B cell (primary cell): Measurements from ENCODE around the gene PLSCR5. TPM values are rescaled to one million over a fixed set of nuclear protein-coding genes. Genes with fewer than 3 reads are reported as not detected.
A peak's percentile ranks its signal among the peaks of the same experiment; 100 is the strongest.

ENCODE experiments used
- ATAC-seq: fragments of 200-7000 bp; cut with Tn5 transposase; one replicate; pipeline ENCODE4 v1.10.0; 2021; ENCODE audit warnings: low read depth, mild to moderate bottlenecking, moderate number of reproducible peaks, moderate library complexity
- CTCF ChIA-PET: fragments of 350-600 bp; sonication (Branson Sonifier 250); formaldehyde crosslinking; loops from one replicate; lab custom pipeline; 2021; ENCODE audit warnings: antibody characterized with exemption, inconsistent platforms; lab: Charles Lee
- POLR2A ChIA-PET: fragments of 350-600 bp; sonication (Branson Sonifier 250); formaldehyde crosslinking; loops from one replicate; lab custom pipeline; 2021; ENCODE audit warnings: antibody characterized with exemption; lab: Charles Lee
- DNase-seq: peaks from one replicate; pipeline ENCODE4 v3.0.0; 2013
- H2AFZ ChIP-seq: 2 replicates; pipeline ENCODE4 v1.6.1; 2012; ENCODE audit warnings: mild to moderate bottlenecking, low read depth, low read length; ENCODE audit not compliant: insufficient read depth, poor library complexity, severe bottlenecking
- H3K27ac ChIP-seq, 2 donors: 1 replicate in 1 of 2; 2 replicates in 1 of 2; pipeline ENCODE4 v1.5.1; 2012 to 2013; ENCODE audit warnings: low read length in 2 of 2, mild to moderate bottlenecking in 2 of 2, moderate library complexity in 1 of 2
- H3K27me3 ChIP-seq, 4 experiments: fragments of 200-600 bp in 1 of 4; sonication (generic) in 1 of 4; replicated peaks in 1 of 4; 1 replicate in 2 of 4; 2 replicates in 2 of 4; pipeline versions ENCODE4 v1.6.1 to v1.7.0; 2013 to 2016; ENCODE audit warnings: low read length in 3 of 4, mild to moderate bottlenecking in 2 of 4, mixed read lengths in 1 of 4, moderate library complexity in 1 of 4; ENCODE audit not compliant: insufficient read depth in 4 of 4, control insufficient read depth in 3 of 4; ENCODE audit errors: control extremely low read depth in 1 of 4
- H3K36me3 ChIP-seq, 2 experiments: replicated peaks in 1 of 2; 1 replicate in 1 of 2; 2 replicates in 1 of 2; pipeline versions ENCODE4 v1.6.1 to v1.7.1; 2013; ENCODE audit warnings: low read length in 1 of 2; ENCODE audit not compliant: insufficient read depth in 2 of 2, control insufficient read depth in 1 of 2; ENCODE audit errors: control extremely low read depth in 1 of 2, extremely low read depth in 1 of 2
- H3K4me1 ChIP-seq, 2 donors: fragments of 200-600 bp in 1 of 2; sonication (generic) in 1 of 2; 1 replicate in 1 of 2; 2 replicates in 1 of 2; pipeline versions ENCODE4 v1.5.1 to v1.6.1; 2013 to 2017; ENCODE audit warnings: low read length in 2 of 2; ENCODE audit not compliant: control insufficient read depth in 2 of 2, insufficient read depth in 2 of 2
- H3K4me2 ChIP-seq: replicated peaks from 2 replicates; pipeline ENCODE3; 2012; ENCODE audit warnings: mild to moderate bottlenecking, low read depth, low read length; ENCODE audit not compliant: poor library complexity, severe bottlenecking
- H3K4me3 ChIP-seq, 5 experiments: fragments of 200-600 bp in 1 of 5; sonication (generic) in 1 of 5; 1 replicate in 3 of 5; 2 replicates in 2 of 5; pipeline versions ENCODE4 v1.5.1 to v1.7.0; 2011 to 2016; ENCODE audit warnings: low read length in 4 of 5, mild to moderate bottlenecking in 4 of 5, low read depth in 2 of 5, control low read depth in 1 of 5, moderate library complexity in 1 of 5; ENCODE audit not compliant: insufficient read depth in 1 of 5; ENCODE audit errors: control extremely low read depth in 1 of 5, extremely low read depth in 1 of 5
- H3K79me2 ChIP-seq: fragments of 200-600 bp; sonication (generic); one replicate; pipeline ENCODE4 v1.6.0; 2016; ENCODE audit warnings: low read length; ENCODE audit not compliant: control insufficient read depth, insufficient read depth
- H3K9ac ChIP-seq: fragments of 200-600 bp; sonication (generic); 2 replicates; pipeline ENCODE4 v1.6.1; 2017; ENCODE audit warnings: mild to moderate bottlenecking, low read length, moderate library complexity
- H3K9me3 ChIP-seq, 3 donors: one replicate each; pipeline versions ENCODE4 v1.6.1 to v1.7.1; 2013; ENCODE audit warnings: low read length in 2 of 3; ENCODE audit not compliant: control insufficient read depth in 2 of 3, insufficient read depth in 1 of 3; ENCODE audit errors: control extremely low read depth in 1 of 3
- H4K20me1 ChIP-seq: 2 replicates; pipeline ENCODE4 v1.6.0; 2012; ENCODE audit warnings: mild to moderate bottlenecking, low read length; ENCODE audit not compliant: insufficient read depth, control insufficient read depth, poor library complexity, severe bottlenecking
- H3K27ac Mint-ChIP-seq: one replicate; pipeline ENCODE4 v1.8.0; 2021; ENCODE audit warnings: mixed read lengths
- H3K27me3 Mint-ChIP-seq: one replicate; pipeline ENCODE4 v1.8.0; 2021; ENCODE audit warnings: mixed read lengths
- H3K4me1 Mint-ChIP-seq: one replicate; pipeline ENCODE4 v1.8.0; 2021; ENCODE audit warnings: mixed read lengths
- H3K4me3 Mint-ChIP-seq: one replicate; pipeline ENCODE4 v1.8.0; 2021; ENCODE audit warnings: mixed read lengths
- H3K9me3 Mint-ChIP-seq: one replicate; pipeline ENCODE4 v1.8.0; 2022; ENCODE audit warnings: mixed read lengths; ENCODE audit not compliant: insufficient read depth
- EZH2 ChIP-seq: IDR thresholded peaks from 2 replicates; pipeline ENCODE4 v1.6.1; 2012; ENCODE audit warnings: borderline replicate concordance, low read depth, mild to moderate bottlenecking, moderate library complexity, low read length; ENCODE audit not compliant: insufficient read depth, poor library complexity, severe bottlenecking
- WGBS: methylation state at CpG from one replicate; pipeline ENCODE4 v1.1.5; 2013; ENCODE audit warnings: missing lambda C conversion rate; ENCODE audit not compliant: insufficient coverage; 5-methylcytosine and 5-hydroxymethylcytosine counted together
- intact Hi-C: fragments of 100-400 bp; cut with micrococcal nuclease; formaldehyde crosslinking; loops from one replicate; pipeline ENCODE4 v1.10.0; 2022
- polyA plus RNA-seq: library from polyadenylated mRNA; depleted of rRNA; stranded (reverse); fragments of >200 nt; gene quantifications from 2 replicates; pipeline ENCODE4 v1.2.3, GENCODE V29; 2012
- total RNA-seq, 2 donors: library from RNA; stranded (reverse); fragments of 120-200 nt in 1 of 2; gene quantifications; 1 replicate in 1 of 2; 2 replicates in 1 of 2; pipeline versions ENCODE4 v1.2.3 to v1.2.4, GENCODE V29; 2013 to 2022
- TF ChIP-seq, protein P1 (sequence below): fragments of 200-600 bp; IDR thresholded peaks from one replicate; pipeline ENCODE4 v1.8.0; 2022; ENCODE audit warnings: antibody characterized with exemption, mild to moderate bottlenecking

The PLSCR5 gene
- total and polyA plus RNA-seq, 2 donors (not counting 1 experiment from before 2014, with no cell fraction given) = not detected

DNA sequence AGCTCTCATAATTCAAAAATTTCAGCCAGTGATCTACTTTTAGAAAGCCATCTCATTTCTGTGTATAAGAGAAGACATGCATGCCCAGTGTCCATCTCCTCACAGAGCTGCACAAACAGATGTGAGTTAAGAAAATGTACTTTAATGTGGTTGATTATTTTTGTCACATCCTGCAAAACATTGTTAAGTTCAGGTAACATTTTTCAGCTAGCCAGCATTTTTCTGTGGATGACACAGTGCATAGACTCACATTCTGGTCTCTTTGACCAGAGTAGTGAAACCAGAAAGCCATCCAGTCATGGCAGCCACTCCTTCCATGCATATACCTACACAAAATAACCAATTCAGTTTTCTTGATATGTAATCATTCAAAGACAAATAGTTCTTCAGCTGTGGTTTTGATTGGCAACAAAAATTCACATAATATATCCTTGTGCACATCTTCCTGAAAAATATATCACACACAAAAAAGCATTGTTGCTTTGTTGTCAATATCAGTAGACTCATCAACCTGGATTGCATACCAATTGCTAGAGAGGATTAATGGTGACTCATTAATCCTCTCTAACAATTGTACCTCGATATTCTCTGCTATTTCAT is 58.7 kb downstream of the PLSCR5 start:
- Histone ChIP-seq H3K4me1 (peaks cover 21% of the 10 kb centered on the region in 2 donors), H2AFZ (no peak overlapping the region), H3K4me2 (no peak overlapping the region), H4K20me1 (no peaks in the 10 kb centered on the region), H3K4me3 (no peak overlapping the region), H3K36me3 (no peaks in the 10 kb centered on the region), H3K9me3 (no peaks in the 10 kb centered on the region), H3K27me3 (no peaks in the 10 kb centered on the region), H3K79me2 (peaks cover 10% of the 10 kb centered on the region), H3K9ac (no peak overlapping the region), H3K27ac (no peak overlapping the region)
- POLR2A ChIA-PET = no interaction called here
- peak overlapping the region; percentile 46 for H3K27ac Mint-ChIP-seq
- no peak for DNase-seq
- H3K4me1 Mint-ChIP-seq = peaks cover 52% of the 10 kb centered on the region
- H3K27me3 Mint-ChIP-seq = no peaks in the 10 kb centered on the region
- TF ChIP-seq EZH2 = no peak
- TF ChIP-seq, protein P1, sequence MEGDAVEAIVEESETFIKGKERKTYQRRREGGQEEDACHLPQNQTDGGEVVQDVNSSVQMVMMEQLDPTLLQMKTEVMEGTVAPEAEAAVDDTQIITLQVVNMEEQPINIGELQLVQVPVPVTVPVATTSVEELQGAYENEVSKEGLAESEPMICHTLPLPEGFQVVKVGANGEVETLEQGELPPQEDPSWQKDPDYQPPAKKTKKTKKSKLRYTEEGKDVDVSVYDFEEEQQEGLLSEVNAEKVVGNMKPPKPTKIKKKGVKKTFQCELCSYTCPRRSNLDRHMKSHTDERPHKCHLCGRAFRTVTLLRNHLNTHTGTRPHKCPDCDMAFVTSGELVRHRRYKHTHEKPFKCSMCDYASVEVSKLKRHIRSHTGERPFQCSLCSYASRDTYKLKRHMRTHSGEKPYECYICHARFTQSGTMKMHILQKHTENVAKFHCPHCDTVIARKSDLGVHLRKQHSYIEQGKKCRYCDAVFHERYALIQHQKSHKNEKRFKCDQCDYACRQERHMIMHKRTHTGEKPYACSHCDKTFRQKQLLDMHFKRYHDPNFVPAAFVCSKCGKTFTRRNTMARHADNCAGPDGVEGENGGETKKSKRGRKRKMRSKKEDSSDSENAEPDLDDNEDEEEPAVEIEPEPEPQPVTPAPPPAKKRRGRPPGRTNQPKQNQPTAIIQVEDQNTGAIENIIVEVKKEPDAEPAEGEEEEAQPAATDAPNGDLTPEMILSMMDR = no peak
- no peak for ATAC-seq
- CTCF ChIA-PET = interaction anchor here (0.7 kb wide), 1 partner anchor 31 kb away, joined by 3 read pairs; no protein-coding TSS in a partner anchor
- no peak overlapping the region for H3K4me3 Mint-ChIP-seq
- no peaks in the 10 kb centered on the region for H3K9me3 Mint-ChIP-seq
- WGBS = no CpG with 5 or more reads among the region's 1 CpG
- intact Hi-C loops = no loop called here

- no peak for ATAC-seq
- CTCF ChIA-PET = interaction anchor here (1.2 to 3.5 kb wide), 4 partner anchors 11 to 356 kb away, joined by 3 to 9 read pairs (median 4); no protein-coding TSS in a partner anchor
- Mint-ChIP-seq H3K27ac (peak overlapping the region; percentile 94), H3K27me3 (no peaks in the 10 kb centered on the region), H3K4me3 (peak overlapping the region; percentile 96), H3K4me1 (peaks cover 61% of the 10 kb centered on the region), H3K9me3 (no peaks in the 10 kb centered on the region)
- POLR2A ChIA-PET = interaction anchor here (0.8 to 1.6 kb wide), 2 partner anchors 10 to 76 kb away, joined by 3 to 9 read pairs; partner anchors contain the start of gene PLSCR2
- Histone ChIP-seq H3K27ac (peak overlapping the region; percentile 29 to 77), H3K4me3 (peak overlapping the region; percentile 30 to 81 (median 55)), H2AFZ (peak overlapping the region; percentile 82), H3K36me3 (no peaks in the 10 kb centered on the region), H3K79me2 (peaks cover 24% of the 10 kb centered on the region), H3K4me2 (peak overlapping the region; percentile 72), H3K9ac (peak overlapping the region; percentile 74), H3K27me3 (no peaks in the 10 kb centered on the region), H3K4me1 (peaks cover 29 to 35% of the 10 kb centered on the region in 2 donors), H3K9me3 (no peaks in the 10 kb centered on the region), H4K20me1 (no peaks in the 10 kb centered on the region)
- 29% methylated on average over 3 of the region's 8 CpGs for WGBS
- TF ChIP-seq EZH2 = no peak
- TF ChIP-seq, protein P1 = no peak
- peak; percentile 21 for DNase-seq
- intact Hi-C loops = loop anchor here (1.0 kb wide), 1 partner anchor 76 kb away; the partner anchor contains the start of gene PLSCR2
These were observed 60.1 kb downstream of the PLSCR5 start for GRCh38 chr3:146544929-146545528.
